ENCODE data around the gene CDH22.
A peak's percentile ranks its signal among the peaks of the same experiment; 100 is the strongest.

CDH22 gene

GRCh38 chr20:46327557-46327956 lies 19.3 kb upstream of the CDH22 start:
- Histone ChIP-seq H2AK5ac (ENCODE audit: low read length) (no peak overlapping the region), H3K4ac (ENCODE audit: low read depth, low read length) (no peak overlapping the region), H2BK120ac (ENCODE audit: low read depth, low read length) (no peak overlapping the region), H3K23ac (ENCODE audit: low read length) (no peak overlapping the region), H3K9ac (ENCODE audit: low read length) (no peak overlapping the region), H3K4me3 (ENCODE audit: low read length) (no peak overlapping the region), H4K5ac (ENCODE audit: low read length) (no peak overlapping the region), H3K79me1 (ENCODE audit: low read length) (no peaks in the 10 kb centered on the region), H3K56ac (ENCODE audit: low read length) (no peak overlapping the region), H3K4me1 (ENCODE audit: control insufficient read depth, low read depth, low read length) (no peaks in the 10 kb centered on the region), H3K27me3 (ENCODE audit: insufficient read depth, low read length, poor library complexity) (no peaks in the 10 kb centered on the region), H3K79me2 (ENCODE audit: control insufficient read depth, insufficient read depth, low read length) (no peaks in the 10 kb centered on the region), H2BK15ac (replicated peaks; ENCODE audit: low read depth) (no peak overlapping the region), H3K18ac (ENCODE audit: low read length) (no peak overlapping the region), H2BK5ac (ENCODE audit: low read length) (no peak overlapping the region), H3K27ac (ENCODE audit: low read depth, low read length) (no peak overlapping the region), H3K36me3 (ENCODE audit: control insufficient read depth, insufficient read depth, low read length) (no peaks in the 10 kb centered on the region), H3K4me2 (ENCODE audit: low read length) (no peak overlapping the region), H4K8ac (ENCODE audit: low read depth, low read length) (no peak overlapping the region)
- DNase-seq: no peak
- WGBS (ENCODE audit: extremely low coverage, insufficient coverage, low lambda C conversion rate): no CpG with 5 or more reads among the region's 6 CpGs

GRCh38 chr20:46325789-46326188 lies 17.5 kb upstream of the CDH22 start:
- no peak overlapping the region for H3K4ac ChIP-seq (ENCODE audit: low read depth, low read length)
- H2AK5ac ChIP-seq (ENCODE audit: low read length): no peak overlapping the region
- H3K79me2 ChIP-seq (ENCODE audit: control insufficient read depth, insufficient read depth, low read length): no peaks in the 10 kb centered on the region
- no peak overlapping the region for H4K5ac ChIP-seq (ENCODE audit: low read length)
- H2BK15ac ChIP-seq (replicated peaks; ENCODE audit: low read depth): no peak overlapping the region
- no peak overlapping the region for H2BK120ac ChIP-seq (ENCODE audit: low read depth, low read length)
- H3K18ac ChIP-seq (ENCODE audit: low read length): no peak overlapping the region
- no peaks in the 10 kb centered on the region for H3K36me3 ChIP-seq (ENCODE audit: control insufficient read depth, insufficient read depth, low read length)
- H3K27me3 ChIP-seq (ENCODE audit: insufficient read depth, low read length, poor library complexity): no peaks in the 10 kb centered on the region
- H3K79me1 ChIP-seq (ENCODE audit: low read length): no peaks in the 10 kb centered on the region
- H3K4me1 ChIP-seq (ENCODE audit: control insufficient read depth, low read depth, low read length): no peaks in the 10 kb centered on the region
- H3K4me2 ChIP-seq (ENCODE audit: low read length): no peak overlapping the region
- no peak overlapping the region for H3K27ac ChIP-seq (ENCODE audit: low read depth, low read length)
- no peak overlapping the region for H3K56ac ChIP-seq (ENCODE audit: low read length)
- no peak overlapping the region for H3K9ac ChIP-seq (ENCODE audit: low read length)
- H3K4me3 ChIP-seq (ENCODE audit: low read length): no peak overlapping the region
- DNase-seq: no peak
- no CpG with 5 or more reads among the region's 1 CpG for WGBS (ENCODE audit: extremely low coverage, insufficient coverage, low lambda C conversion rate)
- no peak overlapping the region for H2BK5ac ChIP-seq (ENCODE audit: low read length)
- H3K23ac ChIP-seq (ENCODE audit: low read length): no peak overlapping the region
- no peak overlapping the region for H4K8ac ChIP-seq (ENCODE audit: low read depth, low read length)

GRCh38 chr20:46324960-46325703 lies 16.8 kb upstream of the CDH22 start:
- H3K36me3 ChIP-seq (ENCODE audit: control insufficient read depth, insufficient read depth, low read length): no peaks in the 10 kb centered on the region
- no peak overlapping the region for H4K8ac ChIP-seq (ENCODE audit: low read depth, low read length)
- no peaks in the 10 kb centered on the region for H3K27me3 ChIP-seq (ENCODE audit: insufficient read depth, low read length, poor library complexity)
- H3K18ac ChIP-seq (ENCODE audit: low read length): no peak overlapping the region
- DNase-seq: peak; percentile 66
- no peaks in the 10 kb centered on the region for H3K79me2 ChIP-seq (ENCODE audit: control insufficient read depth, insufficient read depth, low read length)
- WGBS (ENCODE audit: extremely low coverage, insufficient coverage, low lambda C conversion rate): no CpG with 5 or more reads among the region's 6 CpGs
- H3K56ac ChIP-seq (ENCODE audit: low read length): no peak overlapping the region
- H3K9ac ChIP-seq (ENCODE audit: low read length): no peak overlapping the region
- H3K4ac ChIP-seq (ENCODE audit: low read depth, low read length): no peak overlapping the region
- no peak overlapping the region for H3K27ac ChIP-seq (ENCODE audit: low read depth, low read length)
- H2BK15ac ChIP-seq (replicated peaks; ENCODE audit: low read depth): no peak overlapping the region
- H4K5ac ChIP-seq (ENCODE audit: low read length): no peak overlapping the region
- no peak overlapping the region for H3K23ac ChIP-seq (ENCODE audit: low read length)
- H2AK5ac ChIP-seq (ENCODE audit: low read length): no peak overlapping the region
- no peak overlapping the region for H2BK5ac ChIP-seq (ENCODE audit: low read length)
- no peak overlapping the region for H3K4me2 ChIP-seq (ENCODE audit: low read length)
- no peaks in the 10 kb centered on the region for H3K4me1 ChIP-seq (ENCODE audit: control insufficient read depth, low read depth, low read length)
- no peak overlapping the region for H3K4me3 ChIP-seq (ENCODE audit: low read length)
- no peaks in the 10 kb centered on the region for H3K79me1 ChIP-seq (ENCODE audit: low read length)
- no peak overlapping the region for H2BK120ac ChIP-seq (ENCODE audit: low read depth, low read length)

GRCh38 chr20:46324379-46324778 lies 16.1 kb upstream of the CDH22 start:
- no peak overlapping the region for H3K4me3 ChIP-seq (ENCODE audit: low read length)
- no peaks in the 10 kb centered on the region for H3K36me3 ChIP-seq (ENCODE audit: control insufficient read depth, insufficient read depth, low read length)
- no peak overlapping the region for H2BK120ac ChIP-seq (ENCODE audit: low read depth, low read length)
- no peak overlapping the region for H3K9ac ChIP-seq (ENCODE audit: low read length)
- H2BK15ac ChIP-seq (replicated peaks; ENCODE audit: low read depth): no peak overlapping the region
- H3K4ac ChIP-seq (ENCODE audit: low read depth, low read length): no peak overlapping the region
- H4K8ac ChIP-seq (ENCODE audit: low read depth, low read length): no peak overlapping the region
- H4K5ac ChIP-seq (ENCODE audit: low read length): no peak overlapping the region
- H3K79me1 ChIP-seq (ENCODE audit: low read length): no peaks in the 10 kb centered on the region
- H3K79me2 ChIP-seq (ENCODE audit: control insufficient read depth, insufficient read depth, low read length): no peaks in the 10 kb centered on the region
- H3K27ac ChIP-seq (ENCODE audit: low read depth, low read length): no peak overlapping the region
- H3K23ac ChIP-seq (ENCODE audit: low read length): no peak overlapping the region
- no peak overlapping the region for H2AK5ac ChIP-seq (ENCODE audit: low read length)
- no peak overlapping the region for H3K4me2 ChIP-seq (ENCODE audit: low read length)
- no peaks in the 10 kb centered on the region for H3K4me1 ChIP-seq (ENCODE audit: control insufficient read depth, low read depth, low read length)
- no peak for DNase-seq
- H3K56ac ChIP-seq (ENCODE audit: low read length): no peak overlapping the region
- no peak overlapping the region for H3K18ac ChIP-seq (ENCODE audit: low read length)
- no peak overlapping the region for H2BK5ac ChIP-seq (ENCODE audit: low read length)
- H3K27me3 ChIP-seq (ENCODE audit: insufficient read depth, low read length, poor library complexity): no peaks in the 10 kb centered on the region
- no CpG with 5 or more reads among the region's 7 CpGs for WGBS (ENCODE audit: extremely low coverage, insufficient coverage, low lambda C conversion rate)

GRCh38 chr20:46323557-46323956 lies 15.3 kb upstream of the CDH22 start:
- Histone ChIP-seq H4K5ac (ENCODE audit: low read length) (no peak overlapping the region), H3K27ac (ENCODE audit: low read depth, low read length) (no peak overlapping the region), H3K27me3 (ENCODE audit: insufficient read depth, low read length, poor library complexity) (no peaks in the 10 kb centered on the region), H3K4me3 (ENCODE audit: low read length) (no peak overlapping the region), H4K8ac (ENCODE audit: low read depth, low read length) (no peak overlapping the region), H3K23ac (ENCODE audit: low read length) (no peak overlapping the region), H2BK5ac (ENCODE audit: low read length) (no peak overlapping the region), H2BK120ac (ENCODE audit: low read depth, low read length) (no peak overlapping the region), H2BK15ac (replicated peaks; ENCODE audit: low read depth) (no peak overlapping the region), H3K18ac (ENCODE audit: low read length) (no peak overlapping the region), H3K36me3 (ENCODE audit: control insufficient read depth, insufficient read depth, low read length) (no peaks in the 10 kb centered on the region), H3K79me2 (ENCODE audit: control insufficient read depth, insufficient read depth, low read length) (no peaks in the 10 kb centered on the region), H3K79me1 (ENCODE audit: low read length) (no peaks in the 10 kb centered on the region), H3K56ac (ENCODE audit: low read length) (no peak overlapping the region), H3K9ac (ENCODE audit: low read length) (no peak overlapping the region), H3K4ac (ENCODE audit: low read depth, low read length) (no peak overlapping the region), H3K4me2 (ENCODE audit: low read length) (no peak overlapping the region), H2AK5ac (ENCODE audit: low read length) (no peak overlapping the region), H3K4me1 (ENCODE audit: control insufficient read depth, low read depth, low read length) (no peaks in the 10 kb centered on the region)
- no peak for DNase-seq
- WGBS (ENCODE audit: extremely low coverage, insufficient coverage, low lambda C conversion rate): no CpG with 5 or more reads among the region's 10 CpGs

- Histone ChIP-seq H3K4me1 (ENCODE audit: control insufficient read depth, low read depth, low read length) (no peaks in the 10 kb centered on the region), H2AK5ac (ENCODE audit: low read length) (no peak overlapping the region), H3K79me1 (ENCODE audit: low read length) (no peaks in the 10 kb centered on the region), H3K27ac (ENCODE audit: low read depth, low read length) (no peak overlapping the region), H3K36me3 (ENCODE audit: control insufficient read depth, insufficient read depth, low read length) (no peaks in the 10 kb centered on the region), H2BK120ac (ENCODE audit: low read depth, low read length) (no peak overlapping the region), H3K27me3 (ENCODE audit: insufficient read depth, low read length, poor library complexity) (no peaks in the 10 kb centered on the region), H4K8ac (ENCODE audit: low read depth, low read length) (no peak overlapping the region), H3K23ac (ENCODE audit: low read length) (no peak overlapping the region), H3K56ac (ENCODE audit: low read length) (no peak overlapping the region), H3K79me2 (ENCODE audit: control insufficient read depth, insufficient read depth, low read length) (no peaks in the 10 kb centered on the region), H3K9ac (ENCODE audit: low read length) (no peak overlapping the region), H2BK5ac (ENCODE audit: low read length) (no peak overlapping the region), H3K4me2 (ENCODE audit: low read length) (no peak overlapping the region), H4K5ac (ENCODE audit: low read length) (no peak overlapping the region), H3K18ac (ENCODE audit: low read length) (no peak overlapping the region), H3K4ac (ENCODE audit: low read depth, low read length) (no peak overlapping the region), H3K4me3 (ENCODE audit: low read length) (no peak overlapping the region), H2BK15ac (replicated peaks; ENCODE audit: low read depth) (no peak overlapping the region)
- WGBS (ENCODE audit: extremely low coverage, insufficient coverage, low lambda C conversion rate): no CpG with 5 or more reads among the region's 8 CpGs
- DNase-seq: no peak
Observed at GRCh38 chr20:46322641-46323040, 14.3 kb upstream of the CDH22 start.
